Adipose tissue (tissue), 3 donors: ENCODE data around the gene RBM44. TPM values are rescaled to one million over a fixed set of nuclear protein-coding genes. Genes with fewer than 3 reads are reported as not detected.

Experiments
- polyA plus RNA-seq, 3 donors: library from polyadenylated mRNA; stranded (reverse); fragments of 200-250 nt; gene quantifications; one replicate each; pipeline ENCODE4 v1.2.3, GENCODE V29; 2013
- donor health status: healthy with polysubstance abuse.
- donor health status: Bipolar disorder and iron deficiency.
- donor health status: healthy.

Gene RBM44
- polyA plus RNA-seq, 3 donors: 0.12 to 1.7 (median 0.34) TPM

Other genes with a start within 250 kb of the RBM44 start
- not detected for gene PRLH, start 232.2 kb upstream of the RBM44 start, polyA plus RNA-seq
- 10 to 100 TPM in 1 of 3 donors, 1 to 10 TPM in 2; 1.1 to 22.7 (median 3.9) TPM for gene RAB17, start 208.0 kb upstream of the RBM44 start, polyA plus RNA-seq
- gene LRRFIP1, start 171.2 kb upstream of the RBM44 start, polyA plus RNA-seq: 10 to 100 TPM; 17.8 to 54.7 (median 51.5) TPM
- 100 to 1,000 TPM in 1 of 3 donors, 1 to 10 TPM in 2; 6.3 to 103 (median 7.3) TPM for gene RAMP1, start 60.8 kb downstream of the RBM44 start, polyA plus RNA-seq
- 10 to 100 TPM; 46.8 to 72.0 (median 62.9) TPM for gene UBE2F, start 168.2 kb downstream of the RBM44 start, polyA plus RNA-seq